ENCODE results near the gene TMC4.

DNA sequence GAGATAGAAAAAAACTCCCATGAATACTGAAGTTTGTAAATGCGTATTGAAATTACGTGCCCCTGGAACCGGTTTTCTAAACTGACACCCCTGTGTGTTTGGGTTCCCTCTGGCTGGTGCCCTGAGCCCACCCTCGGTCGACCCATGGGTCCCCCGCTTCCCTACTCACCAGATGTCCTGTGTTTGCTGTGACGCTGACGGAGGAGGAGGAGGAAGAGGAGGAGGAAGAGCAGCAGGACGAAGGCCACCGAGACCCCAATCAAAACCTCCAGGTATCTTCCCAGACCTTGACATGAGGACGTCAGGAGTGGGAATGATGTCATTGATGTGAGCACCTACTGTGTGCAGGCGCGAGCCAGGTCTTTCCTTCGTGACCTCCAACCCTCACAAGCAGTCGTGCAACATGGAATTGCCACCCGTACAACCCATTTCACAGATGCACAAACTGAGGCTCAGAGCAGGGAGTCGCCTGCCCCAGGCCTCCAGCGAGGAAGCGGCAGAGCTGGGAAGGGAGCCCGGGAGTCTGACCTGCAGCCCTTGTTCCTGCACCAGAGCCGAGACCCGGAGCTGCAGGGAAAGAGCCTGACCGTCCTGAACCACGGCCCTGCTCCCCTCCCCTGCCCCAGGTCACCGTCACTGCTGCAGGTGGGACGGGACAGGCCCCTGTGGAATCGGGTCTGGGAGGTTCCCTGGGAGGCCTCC lies 46.2 kb upstream of the TMC4 start:
- no peak for TF ChIP-seq EZH2 (IDR thresholded peaks at IDR 0.05; ENCODE audit: low read length, missing control alignments)
- no peak for TF ChIP-seq CTCF (conservative IDR thresholded peaks at IDR 0.05 in 1 of 2, IDR thresholded peaks at IDR 0.05 in 1 of 2; ENCODE audit: low read depth in 1 of 2, low read length in 2 of 2)
